T-helper 17 cell (primary cell): ENCODE measurements around the gene CRYBB2. TPM values are rescaled to one million over a fixed set of nuclear protein-coding genes. Genes with fewer than 3 reads are reported as not detected.
A peak's percentile ranks its signal among the peaks of the same experiment; 100 is the strongest.

ENCODE experiments used
- ATAC-seq: fragments of 150-1000 bp; cut with Tn5 transposase; 2 replicates; pipeline ENCODE4 v1.10.0; 2021; ENCODE audit warnings: mild to moderate bottlenecking, moderate library complexity
- DNase-seq, 3 donors: peaks; one replicate each; pipeline versions ENCODE4 v3.0.0 to v3.0.0-alpha.2; 2020 to 2021
- H3K9me3 ChIP-seq: one replicate; pipeline ENCODE4 v1.7.0; 2013; ENCODE audit warnings: low read length, mild to moderate bottlenecking; ENCODE audit not compliant: control insufficient read depth, poor library complexity, severe bottlenecking
- H3K27ac Mint-ChIP-seq: one replicate; pipeline ENCODE4 v1.8.0; 2022; ENCODE audit warnings: mild to moderate bottlenecking, moderate library complexity, mixed read lengths
- H3K27me3 Mint-ChIP-seq: one replicate; pipeline ENCODE4 v1.8.0; 2022; ENCODE audit warnings: mixed read lengths
- H3K36me3 Mint-ChIP-seq: one replicate; pipeline ENCODE4 v1.8.0; 2022; ENCODE audit warnings: low read depth, mixed read lengths
- H3K4me1 Mint-ChIP-seq: one replicate; pipeline ENCODE4 v1.8.0; 2022; ENCODE audit warnings: mild to moderate bottlenecking, mixed read lengths
- H3K4me3 Mint-ChIP-seq: one replicate; pipeline ENCODE4 v1.8.0; 2022; ENCODE audit warnings: mild to moderate bottlenecking, moderate library complexity, mixed read lengths
- total RNA-seq, 4 donors: library from RNA in 2 of 4; stranded (reverse) in 2 of 4; gene quantifications; one replicate each; pipeline ENCODE4 v1.2.3 and lab custom pipeline; 2022 to 2026

CRYBB2 gene
- total RNA-seq, 2 donors from 2014 or later = not detected

DNA sequence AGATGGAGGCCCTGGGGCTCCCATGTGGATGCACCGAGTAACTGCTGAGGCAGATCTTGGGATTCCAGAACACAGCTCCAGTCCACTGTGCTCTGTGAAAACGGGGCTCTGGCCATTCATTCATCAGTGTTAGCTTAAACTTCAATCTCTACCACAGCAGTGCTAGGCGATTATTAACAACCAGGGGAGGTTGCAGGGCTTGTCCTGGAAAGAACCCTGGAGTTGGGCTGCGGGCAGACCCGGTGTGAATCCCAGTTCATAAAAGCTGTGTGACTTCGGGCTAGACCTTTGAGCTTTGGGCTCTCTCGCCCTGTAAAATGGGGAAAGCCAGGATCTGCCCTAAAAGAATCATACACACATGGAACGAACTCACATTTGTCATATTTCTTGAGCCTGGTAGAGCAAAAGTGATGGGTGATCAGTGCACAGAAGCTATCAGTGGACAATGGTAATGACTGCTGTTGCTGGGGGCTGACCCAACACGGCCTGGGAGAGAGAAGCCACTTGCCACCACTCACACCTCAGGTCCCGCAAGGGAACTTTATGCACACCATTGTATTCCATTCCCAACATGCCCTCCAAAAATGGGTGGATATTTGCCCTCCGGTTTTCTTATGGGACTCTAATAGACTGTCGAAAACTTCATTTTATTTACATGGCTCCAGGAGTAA is 35.4 kb upstream of the CRYBB2 start:
- no peaks in the 10 kb centered on the region for H3K9me3 ChIP-seq
- no peak for DNase-seq
- H3K27ac Mint-ChIP-seq = no peak overlapping the region
- H3K4me3 Mint-ChIP-seq = no peak overlapping the region
- no peaks in the 10 kb centered on the region for H3K4me1 Mint-ChIP-seq
- peaks cover 2% of the 10 kb centered on the region for H3K36me3 Mint-ChIP-seq
- ATAC-seq = no peak
- H3K27me3 Mint-ChIP-seq = no peaks in the 10 kb centered on the region

DNA sequence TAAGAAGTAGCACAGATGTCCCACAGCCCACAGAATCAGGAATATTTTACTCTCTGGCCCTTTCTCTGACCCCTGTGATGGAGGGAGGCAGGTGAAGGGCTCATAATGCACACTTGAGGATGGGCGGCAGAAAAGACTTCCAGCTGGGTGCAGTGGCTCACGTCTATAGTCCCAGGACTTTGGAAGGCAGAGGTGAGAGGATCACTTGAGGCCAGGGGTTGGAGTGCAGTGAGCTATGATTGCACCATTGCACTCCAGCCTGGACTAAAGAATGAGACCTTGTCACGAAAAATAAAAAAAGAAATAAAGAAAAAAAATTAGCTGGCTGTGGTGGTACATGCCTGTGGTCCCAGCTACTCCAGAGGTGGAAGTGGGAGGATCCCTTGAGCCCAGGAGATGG is 33.3 kb upstream of the CRYBB2 start:
- DNase-seq (no peak), ATAC-seq (no peak)
- Mint-ChIP-seq H3K4me3 (no peak overlapping the region), H3K36me3 (peaks cover 2% of the 10 kb centered on the region), H3K27ac (no peak overlapping the region), H3K4me1 (no peaks in the 10 kb centered on the region), H3K27me3 (no peaks in the 10 kb centered on the region)
- H3K9me3 ChIP-seq = no peaks in the 10 kb centered on the region

DNA sequence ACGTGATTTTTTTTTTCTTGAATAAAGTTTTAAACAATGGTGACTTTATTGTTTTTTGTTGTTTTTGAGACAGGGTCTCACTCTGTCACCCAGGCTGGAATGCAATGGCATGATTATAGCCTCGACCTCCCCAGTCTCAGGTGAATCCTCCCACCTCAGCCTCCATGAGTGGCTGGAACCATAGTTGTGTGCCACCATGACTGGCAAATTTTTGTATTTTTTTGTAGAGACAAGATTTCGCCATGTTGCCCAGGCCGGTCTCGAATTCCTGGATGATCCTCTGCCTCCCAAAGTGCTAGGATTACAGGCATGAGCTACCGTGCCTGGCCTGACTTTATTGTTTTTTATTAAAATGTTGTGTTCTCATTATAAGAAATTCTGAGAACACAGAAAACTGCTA is 32.0 kb upstream of the CRYBB2 start:
- ATAC-seq = no peak
- H3K27ac Mint-ChIP-seq = no peak overlapping the region
- H3K4me3 Mint-ChIP-seq = no peak overlapping the region
- H3K27me3 Mint-ChIP-seq = no peaks in the 10 kb centered on the region
- H3K4me1 Mint-ChIP-seq = no peaks in the 10 kb centered on the region
- H3K9me3 ChIP-seq = no peaks in the 10 kb centered on the region
- H3K36me3 Mint-ChIP-seq = no peaks in the 10 kb centered on the region
- no peak for DNase-seq

DNA sequence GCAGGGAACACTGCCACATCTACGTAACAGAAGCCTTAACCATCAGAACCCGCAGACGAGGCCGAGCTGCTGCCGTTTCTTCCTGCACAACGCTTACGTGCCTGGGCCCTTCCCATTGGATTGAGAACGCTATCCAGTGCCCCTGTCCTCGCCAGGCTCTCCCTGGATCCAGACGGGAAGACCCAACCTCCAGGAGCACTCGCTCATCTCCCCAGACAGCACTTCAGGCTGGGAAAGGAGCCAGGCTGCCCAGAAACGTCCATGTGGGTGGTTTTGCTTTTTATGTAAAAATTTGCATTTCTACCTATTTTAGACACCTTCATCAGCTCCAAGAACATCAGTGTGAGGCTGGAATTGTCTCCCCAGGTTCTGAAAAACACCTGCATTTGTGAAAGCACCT is 27.0 kb upstream of the CRYBB2 start:
- no peaks in the 10 kb centered on the region for H3K4me1 Mint-ChIP-seq
- no peak overlapping the region for H3K27ac Mint-ChIP-seq
- no peaks in the 10 kb centered on the region for H3K9me3 ChIP-seq
- DNase-seq = no peak
- no peaks in the 10 kb centered on the region for H3K36me3 Mint-ChIP-seq
- H3K4me3 Mint-ChIP-seq = no peak overlapping the region
- ATAC-seq = no peak
- no peaks in the 10 kb centered on the region for H3K27me3 Mint-ChIP-seq

DNA sequence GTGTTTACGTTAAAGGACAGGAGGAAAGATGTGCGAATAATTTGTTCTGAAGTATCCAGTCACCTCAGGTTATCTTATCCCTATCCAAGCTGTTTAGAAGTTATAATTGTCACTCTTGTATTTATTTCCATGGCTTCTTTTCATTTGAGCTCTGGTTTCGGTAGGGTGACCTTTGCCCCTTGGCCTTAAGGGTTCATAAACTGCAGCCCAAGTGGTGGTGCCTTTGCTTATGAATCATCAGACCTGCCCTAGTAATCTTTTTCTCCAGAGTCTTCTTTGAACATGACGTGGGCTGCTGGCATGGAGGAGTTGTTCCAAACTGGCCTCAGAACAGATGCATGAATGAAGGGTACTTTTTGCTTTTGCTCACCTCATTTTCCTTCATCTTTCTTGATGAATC is 26.3 kb upstream of the CRYBB2 start:
- H3K27me3 Mint-ChIP-seq = no peaks in the 10 kb centered on the region
- no peaks in the 10 kb centered on the region for H3K4me1 Mint-ChIP-seq
- no peaks in the 10 kb centered on the region for H3K9me3 ChIP-seq
- no peaks in the 10 kb centered on the region for H3K36me3 Mint-ChIP-seq
- no peak overlapping the region for H3K4me3 Mint-ChIP-seq
- ATAC-seq = no peak
- no peak overlapping the region for H3K27ac Mint-ChIP-seq
- no peak for DNase-seq

DNA sequence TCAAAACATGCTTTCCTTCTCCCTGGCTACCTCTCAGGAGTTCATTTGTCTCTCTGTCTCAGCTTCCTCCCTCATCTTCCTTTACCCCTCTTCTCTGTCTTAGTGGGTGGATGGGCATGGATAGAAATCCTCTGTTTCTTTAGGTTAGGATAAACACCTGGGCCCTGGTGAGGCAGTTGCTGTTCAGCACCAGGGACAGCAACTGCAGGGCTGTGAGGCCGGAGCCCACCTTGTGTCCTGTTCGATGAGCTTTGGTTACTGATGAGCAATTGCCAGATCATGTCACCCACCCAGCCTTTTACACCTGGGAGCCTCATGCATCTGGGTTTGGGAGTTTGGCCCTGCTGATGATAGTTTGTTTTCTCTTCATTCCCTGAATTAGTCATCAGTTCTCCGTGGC is 25.9 kb upstream of the CRYBB2 start:
- Mint-ChIP-seq H3K4me1 (no peaks in the 10 kb centered on the region), H3K4me3 (no peak overlapping the region), H3K27ac (no peak overlapping the region), H3K27me3 (no peaks in the 10 kb centered on the region), H3K36me3 (no peaks in the 10 kb centered on the region)
- DNase-seq (no peak), ATAC-seq (no peak)
- no peaks in the 10 kb centered on the region for H3K9me3 ChIP-seq

DNA sequence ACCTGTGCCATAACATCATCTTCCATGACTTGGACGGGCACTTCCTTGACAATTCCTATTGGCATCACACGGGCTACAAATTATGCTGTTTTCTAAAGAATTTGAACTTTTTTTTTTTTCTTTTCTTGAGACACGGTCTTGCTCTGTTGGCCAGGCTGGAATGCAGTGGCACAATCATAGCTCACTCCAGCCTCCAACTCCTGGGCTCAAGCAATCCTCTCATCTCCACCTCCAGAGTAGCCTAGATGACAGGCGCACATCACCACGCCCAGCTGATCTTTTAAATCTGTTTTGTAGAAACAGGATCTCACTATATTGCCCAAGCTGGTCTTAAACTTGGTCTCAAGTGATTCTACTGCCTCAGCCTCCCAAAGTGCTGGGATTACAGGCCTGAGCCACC is 23.1 kb upstream of the CRYBB2 start:
- Mint-ChIP-seq H3K27ac (no peak overlapping the region), H3K4me3 (no peak overlapping the region), H3K27me3 (peaks cover 4% of the 10 kb centered on the region), H3K4me1 (no peaks in the 10 kb centered on the region), H3K36me3 (no peaks in the 10 kb centered on the region)
- no peak for DNase-seq
- H3K9me3 ChIP-seq = no peaks in the 10 kb centered on the region
- ATAC-seq = no peak

DNA sequence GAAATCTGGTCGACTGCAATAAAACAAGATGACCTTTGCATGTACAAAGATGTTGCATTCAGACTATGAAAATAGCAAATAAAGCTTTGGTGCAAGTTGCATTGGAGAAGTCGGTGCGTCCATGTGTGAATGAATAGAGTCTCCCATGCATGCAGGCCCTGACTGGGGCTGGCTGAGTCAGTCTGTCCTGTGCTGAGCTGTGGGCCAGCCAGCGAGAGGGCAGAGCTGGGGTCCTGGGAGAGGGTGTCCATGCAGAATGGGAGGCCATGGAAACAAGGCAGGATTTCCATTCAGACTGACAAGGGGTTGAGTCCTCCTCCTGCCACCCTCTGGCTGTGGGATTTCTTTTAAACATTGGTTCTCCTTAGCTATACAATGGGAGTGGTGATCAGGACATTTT is 22.1 kb upstream of the CRYBB2 start:
- Mint-ChIP-seq H3K27me3 (peaks cover 4% of the 10 kb centered on the region), H3K4me1 (peaks cover 2% of the 10 kb centered on the region), H3K36me3 (no peaks in the 10 kb centered on the region), H3K27ac (no peak overlapping the region), H3K4me3 (no peak overlapping the region)
- no peak for ATAC-seq
- no peaks in the 10 kb centered on the region for H3K9me3 ChIP-seq
- no peak for DNase-seq

DNA sequence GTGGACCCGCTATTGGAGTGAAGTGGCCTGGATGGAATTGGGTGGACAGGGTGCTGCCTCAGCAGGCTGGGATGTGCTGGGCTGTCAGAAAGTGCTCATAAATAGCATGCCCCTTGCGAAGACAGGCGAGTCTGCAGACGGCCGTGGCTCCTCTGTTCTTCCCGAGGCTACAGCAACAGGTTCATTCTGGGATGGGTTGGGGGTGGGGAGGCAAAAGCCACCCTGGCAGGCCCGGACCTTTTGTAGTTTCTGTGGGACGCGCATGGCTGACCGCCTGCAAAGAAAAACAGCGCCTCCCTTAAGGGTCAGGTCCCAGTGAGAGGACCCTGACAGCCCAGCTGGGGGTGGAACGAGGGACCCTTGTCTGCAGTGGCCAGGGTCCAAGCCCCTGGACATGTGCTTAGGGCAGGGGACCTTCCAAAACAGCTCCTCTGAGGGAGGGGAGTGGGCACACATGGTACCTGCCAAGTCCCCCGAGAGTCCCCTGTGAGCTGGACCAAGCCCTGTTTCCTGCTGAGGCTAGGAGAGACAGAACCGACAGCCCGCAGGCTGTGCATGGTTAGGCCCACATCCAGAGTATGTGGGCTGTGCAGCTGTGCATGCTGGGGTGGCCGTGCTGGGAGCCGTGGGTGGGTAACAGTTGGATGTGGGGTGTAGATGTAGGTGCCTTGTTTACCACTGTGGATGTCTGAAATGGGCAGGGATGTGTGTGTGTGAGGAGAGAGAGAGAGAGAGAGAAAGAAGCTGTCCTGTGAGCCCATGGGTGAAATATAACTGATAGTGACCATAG is 19.5 kb upstream of the CRYBB2 start, which contains the start of gene CRYBB3:
Gene CRYBB3 (plus strand): TSS at position 128 of the 790 bp plus-strand sequence. CDS start 1,539 bp downstream, outside the sequence.
- DNase-seq (no peak), ATAC-seq (no peak)
- no peak within 1 kb of the TSS for H3K4me3 Mint-ChIP-seq
- H3K27ac Mint-ChIP-seq = no peak within 1 kb of the TSS
- no peaks in the 10 kb centered on the region for H3K9me3 ChIP-seq
- peaks cover 4% of the 10 kb centered on the region for H3K27me3 Mint-ChIP-seq
- H3K4me1 Mint-ChIP-seq = peaks cover 3% of the 10 kb centered on the region
- no peaks in the 10 kb centered on the region for H3K36me3 Mint-ChIP-seq

DNA sequence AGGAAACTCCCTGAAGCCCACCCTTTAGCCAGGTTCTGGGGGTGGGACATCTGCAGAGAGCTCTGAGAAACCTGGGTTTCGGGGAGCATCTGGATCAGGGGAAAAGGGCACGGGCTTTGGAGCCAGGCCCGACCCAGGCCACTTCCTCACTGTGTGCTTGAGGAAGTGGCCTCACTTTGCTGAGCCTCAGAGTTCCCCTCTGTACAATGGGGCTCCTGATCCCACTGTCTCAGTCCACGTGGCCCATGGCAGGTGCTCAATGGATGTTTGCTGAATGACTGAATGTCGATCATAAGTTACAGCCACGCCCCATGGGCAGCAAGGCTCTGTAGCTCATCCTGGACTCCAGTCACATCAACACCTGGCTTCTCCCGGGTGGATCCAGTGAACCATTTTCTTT is 18.5 kb upstream of the CRYBB2 start:
- Mint-ChIP-seq H3K36me3 (no peaks in the 10 kb centered on the region), H3K4me3 (no peak overlapping the region), H3K27ac (no peak overlapping the region), H3K27me3 (peaks cover 4% of the 10 kb centered on the region), H3K4me1 (peaks cover 3% of the 10 kb centered on the region)
- no peak for DNase-seq
- ATAC-seq = no peak
- no peaks in the 10 kb centered on the region for H3K9me3 ChIP-seq

DNA sequence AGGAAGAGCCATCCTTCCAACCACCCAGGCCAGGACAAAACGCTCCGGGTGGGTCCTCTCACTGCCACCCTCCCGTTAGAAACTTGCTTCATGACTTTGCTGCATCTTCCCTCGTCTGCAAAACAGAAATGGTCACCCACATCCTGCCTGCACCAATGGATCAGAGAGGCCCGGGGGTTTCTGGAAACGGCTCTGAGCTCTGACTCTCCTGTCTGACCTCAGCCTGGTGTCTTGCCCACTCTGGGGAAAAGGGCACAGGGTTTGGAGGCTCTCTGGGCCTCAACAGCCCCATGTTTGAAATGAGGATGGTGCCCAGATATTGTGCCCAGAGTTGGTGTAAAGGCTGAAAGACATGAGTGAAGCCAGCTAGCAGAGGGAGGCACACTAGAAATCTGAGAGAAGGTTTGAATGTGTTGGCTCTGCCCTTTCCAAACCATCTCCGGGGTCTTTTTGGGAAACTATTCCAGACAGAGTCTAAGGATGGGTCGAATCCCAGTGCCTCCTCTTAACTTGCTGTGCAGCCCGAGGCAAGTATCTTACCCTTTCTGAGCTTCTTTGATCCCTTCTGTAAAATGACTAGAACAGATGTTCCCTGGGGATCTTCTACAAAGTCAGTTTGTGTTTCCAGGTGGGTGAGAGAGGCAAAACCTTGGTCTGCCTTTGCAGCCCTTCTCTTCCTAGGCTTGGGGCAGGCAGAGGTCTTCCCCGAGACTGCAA is 17.7 kb upstream of the CRYBB2 start:
- H3K4me3 Mint-ChIP-seq = no peak overlapping the region
- ATAC-seq (no peak), DNase-seq (no peak)
- H3K27me3 Mint-ChIP-seq = peaks cover 4% of the 10 kb centered on the region
- H3K36me3 Mint-ChIP-seq = no peaks in the 10 kb centered on the region
- H3K4me1 Mint-ChIP-seq = peaks cover 3% of the 10 kb centered on the region
- H3K9me3 ChIP-seq = no peaks in the 10 kb centered on the region
- no peak overlapping the region for H3K27ac Mint-ChIP-seq

DNA sequence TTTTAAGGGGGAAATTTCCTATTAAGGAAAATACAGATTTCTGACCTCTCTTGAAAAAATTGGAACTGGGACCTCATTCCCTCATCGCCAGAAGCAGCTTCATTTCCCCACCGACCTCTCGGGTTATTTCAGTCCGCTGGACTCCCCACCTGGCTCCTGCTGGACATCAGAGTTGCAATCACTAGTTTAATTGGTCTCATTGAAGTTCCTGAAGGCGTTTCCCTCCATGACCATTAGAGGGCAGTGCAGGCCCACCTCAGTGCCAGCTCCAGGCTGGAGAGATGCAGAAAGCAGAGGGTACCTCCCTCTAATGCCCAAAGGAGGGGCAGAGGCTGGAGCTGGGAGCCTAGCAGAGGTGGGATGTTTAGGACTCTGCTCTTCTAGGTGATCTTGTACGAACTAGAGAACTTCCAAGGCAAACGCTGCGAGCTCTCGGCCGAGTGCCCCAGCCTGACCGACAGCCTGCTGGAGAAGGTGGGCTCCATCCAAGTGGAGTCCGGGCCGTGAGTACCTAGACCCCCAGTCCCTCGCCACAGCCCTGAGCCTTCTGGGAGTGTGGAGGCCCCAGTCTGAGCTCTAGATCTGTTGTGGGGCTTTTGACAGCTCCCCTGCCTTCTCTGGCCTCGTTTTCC is 17.0 kb upstream of the CRYBB2 start:
- H3K9me3 ChIP-seq = no peaks in the 10 kb centered on the region
- no peak overlapping the region for H3K27ac Mint-ChIP-seq
- H3K4me3 Mint-ChIP-seq = no peak overlapping the region
- peaks cover 3% of the 10 kb centered on the region for H3K4me1 Mint-ChIP-seq
- no peaks in the 10 kb centered on the region for H3K36me3 Mint-ChIP-seq
- peaks cover 4% of the 10 kb centered on the region for H3K27me3 Mint-ChIP-seq
- DNase-seq (peak in 2 of 3 donors; percentile 16 to 40), ATAC-seq (peak; percentile 57)

DNA sequence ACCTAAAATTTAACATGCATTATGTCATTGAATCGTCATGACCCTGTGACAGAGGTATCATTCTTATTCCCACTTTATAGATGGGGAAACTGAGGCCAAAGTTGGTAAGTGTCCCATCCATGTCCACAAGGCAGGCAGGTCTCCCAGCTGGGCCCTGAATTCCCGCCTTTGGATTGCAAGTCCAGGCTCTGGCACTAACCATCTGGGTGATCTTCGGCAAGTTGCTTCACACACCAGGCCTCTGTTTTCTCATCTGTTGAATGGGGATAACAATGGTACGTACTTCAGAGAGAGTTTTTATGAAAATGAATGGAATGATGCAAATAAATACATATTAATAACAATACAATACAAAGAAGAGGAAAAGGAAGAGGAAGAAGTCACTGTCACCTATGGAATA is 16.4 kb upstream of the CRYBB2 start:
- no peak overlapping the region for H3K27ac Mint-ChIP-seq
- DNase-seq (no peak), ATAC-seq (no peak)
- peaks cover 3% of the 10 kb centered on the region for H3K4me1 Mint-ChIP-seq
- no peaks in the 10 kb centered on the region for H3K9me3 ChIP-seq
- no peaks in the 10 kb centered on the region for H3K36me3 Mint-ChIP-seq
- peaks cover 4% of the 10 kb centered on the region for H3K27me3 Mint-ChIP-seq
- no peak overlapping the region for H3K4me3 Mint-ChIP-seq
